ENCODE results near the gene MUCL3.

MUCL3 gene

GRCh38 chr6:30972816-30973215 is 32.0 kb downstream of the MUCL3 start:
- H3K9me3 ChIP-seq (ENCODE audit: control extremely low read depth in 1 of 5, control insufficient read depth in 4 of 5, insufficient read depth in 2 of 5, low read depth in 1 of 5, low read length in 4 of 5): no peaks in the 10 kb centered on the region
- WGBS (ENCODE audit: insufficient coverage): 91% methylated on average over 3 of the region's 4 CpGs
- H3K4me3 ChIP-seq (ENCODE audit: control insufficient read depth in 1 of 7, extremely low read depth in 1 of 7, insufficient read depth in 4 of 7, low read depth in 2 of 7, low read length in 6 of 7): no peak overlapping the region
- ChIA-PET POLR2A (no interaction called here), CTCF (no interaction called here)
- no peak overlapping the region for H3K27ac ChIP-seq (ENCODE audit: insufficient read depth in 1 of 2, low read depth in 1 of 2, low read length in 2 of 2, poor library complexity in 1 of 2, severe bottlenecking in 2 of 2)
- DNase-seq: no peak
- H3K27me3 ChIP-seq (replicated peaks in 2 of 5; ENCODE audit: control insufficient read depth in 4 of 5, insufficient read depth in 5 of 5, low read length in 4 of 5): peaks cover 0 to 10% (median 0%) of the 10 kb centered on the region in 5 experiments
- H3K4me1 ChIP-seq (ENCODE audit: control extremely low read depth in 1 of 4, control insufficient read depth in 4 of 4, insufficient read depth in 4 of 4, low read length in 3 of 4): no peaks in the 10 kb centered on the region
- H3K36me3 ChIP-seq (ENCODE audit: control insufficient read depth in 4 of 4, insufficient read depth in 4 of 4, low read length in 3 of 4): no peaks in the 10 kb centered on the region

- H3K27ac ChIP-seq (ENCODE audit: insufficient read depth in 1 of 2, low read depth in 1 of 2, low read length in 2 of 2, poor library complexity in 1 of 2, severe bottlenecking in 2 of 2): no peak overlapping the region
- H3K36me3 ChIP-seq (ENCODE audit: control insufficient read depth in 4 of 4, insufficient read depth in 4 of 4, low read length in 3 of 4): no peaks in the 10 kb centered on the region
- no peak overlapping the region for H3K4me3 ChIP-seq (ENCODE audit: control insufficient read depth in 1 of 7, extremely low read depth in 1 of 7, insufficient read depth in 4 of 7, low read depth in 2 of 7, low read length in 6 of 7)
- H3K9me3 ChIP-seq (ENCODE audit: control extremely low read depth in 1 of 5, control insufficient read depth in 4 of 5, insufficient read depth in 2 of 5, low read depth in 1 of 5, low read length in 4 of 5): peaks cover 0 to 2% (median 0%) of the 10 kb centered on the region in 5 experiments
- H3K4me1 ChIP-seq (ENCODE audit: control extremely low read depth in 1 of 4, control insufficient read depth in 4 of 4, insufficient read depth in 4 of 4, low read length in 3 of 4): no peaks in the 10 kb centered on the region
- H3K27me3 ChIP-seq (replicated peaks in 2 of 5; ENCODE audit: control insufficient read depth in 4 of 5, insufficient read depth in 5 of 5, low read length in 4 of 5): peaks cover 0 to 16% (median 3%) of the 10 kb centered on the region in 5 experiments
- ChIA-PET POLR2A (no interaction called here), CTCF (interaction anchor here (0.5 to 1.0 kb wide), 2 partner anchors 59 to 116 kb away, joined by 3 to 5 read pairs; no protein-coding TSS in a partner anchor)
- 100% methylated on average over 3 of the region's 4 CpGs for WGBS (ENCODE audit: insufficient coverage)
- no peak for DNase-seq
These were observed 33.9 kb downstream of the MUCL3 start for GRCh38 chr6:30974490-30975252.

- ChIA-PET CTCF (no interaction called here), POLR2A (no interaction called here)
- no peaks in the 10 kb centered on the region for H3K36me3 ChIP-seq (ENCODE audit: control insufficient read depth in 4 of 4, insufficient read depth in 4 of 4, low read length in 3 of 4)
- H3K27ac ChIP-seq (ENCODE audit: insufficient read depth in 1 of 2, low read depth in 1 of 2, low read length in 2 of 2, poor library complexity in 1 of 2, severe bottlenecking in 2 of 2): no peak overlapping the region
- H3K4me1 ChIP-seq (ENCODE audit: control extremely low read depth in 1 of 4, control insufficient read depth in 4 of 4, insufficient read depth in 4 of 4, low read length in 3 of 4): peaks cover 0 to 3% (median 0%) of the 10 kb centered on the region in 4 experiments
- no peak for DNase-seq
- H3K27me3 ChIP-seq (replicated peaks in 2 of 5; ENCODE audit: control insufficient read depth in 4 of 5, insufficient read depth in 5 of 5, low read length in 4 of 5): peaks cover 10 to 29% (median 12%) of the 10 kb centered on the region in 5 experiments
- no peak overlapping the region for H3K4me3 ChIP-seq (ENCODE audit: control insufficient read depth in 1 of 7, extremely low read depth in 1 of 7, insufficient read depth in 4 of 7, low read depth in 2 of 7, low read length in 6 of 7)
- WGBS (ENCODE audit: insufficient coverage): no CpG with 5 or more reads among the region's 1 CpG
- peaks cover 0 to 2% (median 0%) of the 10 kb centered on the region in 5 experiments for H3K9me3 ChIP-seq (ENCODE audit: control extremely low read depth in 1 of 5, control insufficient read depth in 4 of 5, insufficient read depth in 2 of 5, low read depth in 1 of 5, low read length in 4 of 5)
These were observed 38.4 kb downstream of the MUCL3 start for GRCh38 chr6:30979141-30979540.

GRCh38 chr6:30979690-30980089 is 38.9 kb downstream of the MUCL3 start:
- WGBS (ENCODE audit: insufficient coverage): 100% methylated on average over 2 of the region's 4 CpGs
- Histone ChIP-seq H3K27ac (ENCODE audit: insufficient read depth in 1 of 2, low read depth in 1 of 2, low read length in 2 of 2, poor library complexity in 1 of 2, severe bottlenecking in 2 of 2) (no peak overlapping the region), H3K4me3 (ENCODE audit: control insufficient read depth in 1 of 7, extremely low read depth in 1 of 7, insufficient read depth in 4 of 7, low read depth in 2 of 7, low read length in 6 of 7) (no peak overlapping the region), H3K36me3 (ENCODE audit: control insufficient read depth in 4 of 4, insufficient read depth in 4 of 4, low read length in 3 of 4) (no peaks in the 10 kb centered on the region), H3K27me3 (replicated peaks in 2 of 5; ENCODE audit: control insufficient read depth in 4 of 5, insufficient read depth in 5 of 5, low read length in 4 of 5) (peaks cover 10 to 31% (median 12%) of the 10 kb centered on the region in 5 experiments), H3K4me1 (ENCODE audit: control extremely low read depth in 1 of 4, control insufficient read depth in 4 of 4, insufficient read depth in 4 of 4, low read length in 3 of 4) (peaks cover 0 to 3% (median 0%) of the 10 kb centered on the region in 4 experiments), H3K9me3 (ENCODE audit: control extremely low read depth in 1 of 5, control insufficient read depth in 4 of 5, insufficient read depth in 2 of 5, low read depth in 1 of 5, low read length in 4 of 5) (peaks cover 0 to 2% (median 0%) of the 10 kb centered on the region in 5 experiments)
- ChIA-PET CTCF (no interaction called here), POLR2A (no interaction called here)
- no peak for DNase-seq

GRCh38 chr6:30981942-30982772 is 41.4 kb downstream of the MUCL3 start:
- POLR2A ChIA-PET: no interaction called here
- CTCF ChIA-PET: interaction anchor here (1.2 to 1.9 kb wide), 2 partner anchors 63 to 67 kb away, joined by 3 to 6 read pairs; no protein-coding TSS in a partner anchor
- Histone ChIP-seq H3K27me3 (replicated peaks in 2 of 5; ENCODE audit: control insufficient read depth in 4 of 5, insufficient read depth in 5 of 5, low read length in 4 of 5) (peaks cover 10 to 29% (median 12%) of the 10 kb centered on the region in 5 experiments), H3K36me3 (ENCODE audit: control insufficient read depth in 4 of 4, insufficient read depth in 4 of 4, low read length in 3 of 4) (no peaks in the 10 kb centered on the region), H3K9me3 (ENCODE audit: control extremely low read depth in 1 of 5, control insufficient read depth in 4 of 5, insufficient read depth in 2 of 5, low read depth in 1 of 5, low read length in 4 of 5) (peaks cover 0 to 2% (median 0%) of the 10 kb centered on the region in 5 experiments), H3K4me1 (ENCODE audit: control extremely low read depth in 1 of 4, control insufficient read depth in 4 of 4, insufficient read depth in 4 of 4, low read length in 3 of 4) (peaks cover 0 to 3% (median 0%) of the 10 kb centered on the region in 4 experiments), H3K4me3 (ENCODE audit: control insufficient read depth in 1 of 7, extremely low read depth in 1 of 7, insufficient read depth in 4 of 7, low read depth in 2 of 7, low read length in 6 of 7) (no peak overlapping the region), H3K27ac (ENCODE audit: insufficient read depth in 1 of 2, low read depth in 1 of 2, low read length in 2 of 2, poor library complexity in 1 of 2, severe bottlenecking in 2 of 2) (no peak overlapping the region)
- DNase-seq: no peak
- WGBS (ENCODE audit: insufficient coverage): 37% methylated on average over 11 of the region's 13 CpGs

- peaks cover 0 to 3% (median 0%) of the 10 kb centered on the region in 4 experiments for H3K4me1 ChIP-seq (ENCODE audit: control extremely low read depth in 1 of 4, control insufficient read depth in 4 of 4, insufficient read depth in 4 of 4, low read length in 3 of 4)
These were observed 42.7 kb downstream of the MUCL3 start, which contains the start of gene MUC21 for GRCh38 chr6:30983439-30983838. MUC21 (plus strand) TSS chr6:30983718; CDS start chr6:30983959, 241 bp downstream.

More at GRCh38 chr6:30983439-30983838, 42.7 kb downstream of the MUCL3 start, which contains the start of gene MUC21:
- DNase-seq: no peak
- Histone ChIP-seq H3K27ac (ENCODE audit: insufficient read depth in 1 of 2, low read depth in 1 of 2, low read length in 2 of 2, poor library complexity in 1 of 2, severe bottlenecking in 2 of 2) (no peak within 1 kb of the TSS), H3K36me3 (ENCODE audit: control insufficient read depth in 4 of 4, insufficient read depth in 4 of 4, low read length in 3 of 4) (no peaks in the 10 kb centered on the region), H3K27me3 (replicated peaks in 2 of 5; ENCODE audit: control insufficient read depth in 4 of 5, insufficient read depth in 5 of 5, low read length in 4 of 5) (peaks cover 8 to 24% (median 12%) of the 10 kb centered on the region in 5 experiments), H3K9me3 (ENCODE audit: control extremely low read depth in 1 of 5, control insufficient read depth in 4 of 5, insufficient read depth in 2 of 5, low read depth in 1 of 5, low read length in 4 of 5) (no peaks in the 10 kb centered on the region), H3K4me3 (ENCODE audit: control insufficient read depth in 1 of 7, extremely low read depth in 1 of 7, insufficient read depth in 4 of 7, low read depth in 2 of 7, low read length in 6 of 7) (no peak within 1 kb of the TSS)
- ChIA-PET CTCF (interaction anchor here (0.5 to 1.9 kb wide), 4 partner anchors 13 to 1356 kb away, joined by 3 to 6 read pairs (median 3); no protein-coding TSS in a partner anchor), POLR2A (interaction anchor here (0.6 kb wide), 1 partner anchor 59 kb away, joined by 3 read pairs; no protein-coding TSS in a partner anchor)
- WGBS (ENCODE audit: insufficient coverage): 95% methylated on average over 6 of the region's 6 CpGs
